Stimulated activated CD4-positive, alpha-beta T cell treated with anti-CD3 and anti-CD28 coated beads, Interleukin-15, amount 100 ng/mL, for 48 hours (primary cell): Measurements from ENCODE around the gene LDLRAD4.
"Not testable (repeated sequence)": the region's sequence is repeated elsewhere in the genome, so short reads cannot be mapped to it uniquely, and the experiment has no call there.

Source experiments
- DNase-seq, 2 donors: peaks; one replicate each; pipeline ENCODE4 v3.0.0-alpha.2; 2020; ENCODE audit warnings: low read depth in 2 of 2

The LDLRAD4 gene

DNA sequence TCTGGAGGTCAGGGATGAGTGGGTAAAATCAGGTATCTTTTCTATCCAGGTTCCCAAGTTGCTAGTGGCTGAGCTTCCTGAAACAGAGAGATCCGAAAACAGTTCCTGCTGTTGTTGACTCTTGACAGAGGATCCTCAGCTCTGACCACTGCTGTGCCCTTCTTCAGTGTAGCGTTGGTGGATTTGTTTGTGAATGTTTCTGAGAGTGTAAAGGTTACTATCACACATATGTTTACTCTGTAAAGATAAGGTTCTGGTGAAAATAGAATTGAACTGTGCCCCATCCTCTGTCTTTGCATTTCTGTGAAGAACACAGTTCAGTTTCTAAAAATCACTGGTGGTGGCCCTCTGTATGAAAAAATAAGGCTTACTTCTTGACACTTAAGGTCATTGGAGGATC is 119.8 kb downstream of the LDLRAD4 start:
- no peak for DNase-seq

DNA sequence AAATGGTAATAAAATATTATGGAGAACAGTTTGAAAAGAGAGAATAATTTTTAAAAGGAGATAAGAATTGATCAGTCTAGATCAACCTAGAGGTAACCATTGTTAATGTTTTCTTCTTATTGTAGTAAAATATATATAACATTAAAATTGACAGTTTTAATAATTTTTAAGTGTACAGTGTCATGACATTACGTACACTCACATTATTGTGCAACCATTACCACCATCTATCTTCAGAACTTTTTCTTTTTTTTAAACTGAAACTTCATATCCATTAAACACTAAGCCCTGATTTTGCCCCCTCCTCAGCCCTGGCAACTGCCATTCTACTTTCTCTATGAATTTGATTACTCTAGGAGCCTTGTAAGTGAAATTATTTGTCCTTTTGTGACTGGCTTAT is 121.1 kb downstream of the LDLRAD4 start:
- no peak for DNase-seq

GRCh38 chr18:13346449-13346848 is 127.9 kb downstream of the LDLRAD4 start:
- not testable (repeated sequence) for DNase-seq

GRCh38 chr18:13353084-13353823 is 134.7 kb downstream of the LDLRAD4 start:
- no peak for DNase-seq

GRCh38 chr18:13354402-13354801 is 135.8 kb downstream of the LDLRAD4 start:
- DNase-seq = no peak

- no peak for DNase-seq
Measured at GRCh38 chr18:13356032-13356431, 137.5 kb downstream of the LDLRAD4 start.

DNA sequence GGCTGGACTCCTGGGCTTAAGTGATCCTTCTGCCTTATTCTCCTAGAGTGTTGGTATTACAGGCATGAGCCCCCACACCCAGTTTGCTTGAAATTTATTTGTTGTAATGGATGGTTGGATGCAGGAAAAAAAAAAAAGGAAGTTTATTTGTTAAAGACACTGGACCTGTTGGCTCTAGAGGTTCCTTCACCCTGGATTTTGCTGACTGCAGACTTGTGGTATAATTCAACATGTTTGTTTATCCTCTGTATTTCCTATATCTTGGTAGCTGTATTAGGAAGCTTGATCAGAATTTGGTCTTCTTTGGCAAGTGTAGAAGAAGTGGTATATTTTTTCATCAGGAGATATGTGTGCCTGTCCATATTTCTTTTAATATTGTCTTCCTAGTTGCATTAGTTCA is 138.7 kb downstream of the LDLRAD4 start:
- no peak for DNase-seq

GRCh38 chr18:13359210-13359609 is 140.7 kb downstream of the LDLRAD4 start:
- DNase-seq = no peak

DNA sequence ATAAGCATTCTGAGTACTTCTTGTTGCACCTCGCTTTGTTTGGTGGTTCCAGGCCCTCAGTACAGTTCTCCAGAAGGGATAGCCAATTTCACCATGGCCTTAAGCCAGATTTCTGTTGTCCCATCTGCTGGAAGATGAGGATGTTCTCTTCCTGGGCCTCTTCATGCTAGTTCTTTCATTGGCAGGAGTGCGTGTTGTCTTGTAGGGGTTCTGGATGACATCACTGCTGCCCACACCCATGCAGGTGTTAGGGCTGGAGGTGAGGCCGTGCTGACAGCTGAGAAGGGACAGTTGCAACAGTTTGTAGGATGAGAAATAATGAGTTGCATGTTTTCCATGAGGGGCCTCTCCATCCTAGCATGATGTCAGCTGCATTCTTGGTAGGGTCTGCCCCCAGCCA is 142.9 kb downstream of the LDLRAD4 start:
- no peak for DNase-seq

GRCh38 chr18:13362051-13362450 is 143.5 kb downstream of the LDLRAD4 start:
- DNase-seq = no peak

DNA sequence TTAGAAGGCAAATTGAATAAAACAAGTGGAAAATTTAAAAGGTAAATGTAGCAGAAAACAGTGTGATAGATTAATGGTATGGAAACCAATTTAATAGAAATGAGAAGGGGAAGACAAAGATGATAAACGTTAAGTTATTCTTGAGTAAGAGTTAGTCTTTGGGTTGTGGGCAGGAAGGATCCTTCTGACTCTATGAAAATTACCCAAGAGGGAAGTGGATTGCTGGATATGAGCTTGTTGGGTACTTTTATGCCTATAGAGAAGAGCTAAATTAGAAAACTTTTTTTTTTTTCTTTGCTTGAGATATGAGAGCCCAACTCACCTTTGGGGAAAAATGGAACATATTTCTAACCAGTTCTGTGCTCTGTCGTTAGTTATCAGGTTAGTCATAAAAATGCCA is 144.0 kb downstream of the LDLRAD4 start:
- no peak for DNase-seq

GRCh38 chr18:13363359-13363758 is 144.8 kb downstream of the LDLRAD4 start:
- no peak for DNase-seq

DNA sequence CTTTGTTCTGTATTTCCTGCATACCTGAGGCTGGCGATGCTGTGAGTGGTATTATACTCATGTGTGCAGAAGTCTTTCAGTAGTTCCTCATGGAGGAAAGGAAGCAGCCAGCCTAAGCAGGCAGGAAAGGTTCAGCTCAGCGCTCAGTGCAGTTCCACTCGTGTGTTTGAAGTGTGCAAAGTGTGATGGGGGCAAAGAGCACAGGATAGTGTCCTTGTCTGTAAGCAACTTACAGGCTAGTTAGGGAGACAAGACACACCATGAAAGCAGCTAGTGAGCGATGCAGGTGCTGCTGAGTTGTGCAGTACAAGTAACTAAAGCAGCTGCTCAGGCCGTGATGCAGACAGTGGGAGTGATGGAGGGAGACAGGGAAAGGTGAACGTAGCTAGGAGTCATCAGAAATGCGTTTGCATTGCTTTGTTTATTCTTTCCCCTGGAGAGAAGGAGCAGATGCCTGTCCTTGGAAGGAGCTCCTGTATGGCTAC is 146.2 kb downstream of the LDLRAD4 start:
- DNase-seq = no peak

DNA sequence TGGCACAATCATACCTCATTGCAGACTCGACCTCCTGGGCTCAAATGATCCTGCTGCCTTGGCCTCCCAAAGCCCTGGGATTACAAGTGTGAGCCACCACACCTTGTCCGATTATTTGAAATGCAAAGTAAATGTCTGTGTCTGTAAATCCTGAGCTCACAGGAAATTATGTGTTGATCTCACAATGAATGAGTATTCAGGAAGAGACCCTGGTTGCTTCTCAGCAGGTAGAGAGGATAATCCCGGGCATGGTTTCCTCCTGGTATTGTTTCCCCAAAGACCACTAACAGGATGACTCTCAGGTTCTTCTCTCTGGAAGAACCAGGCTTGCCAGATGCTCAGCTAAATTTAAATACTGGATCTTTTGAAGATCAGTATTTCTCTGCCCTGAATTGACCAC is 147.6 kb downstream of the LDLRAD4 start:
- DNase-seq = no peak

DNA sequence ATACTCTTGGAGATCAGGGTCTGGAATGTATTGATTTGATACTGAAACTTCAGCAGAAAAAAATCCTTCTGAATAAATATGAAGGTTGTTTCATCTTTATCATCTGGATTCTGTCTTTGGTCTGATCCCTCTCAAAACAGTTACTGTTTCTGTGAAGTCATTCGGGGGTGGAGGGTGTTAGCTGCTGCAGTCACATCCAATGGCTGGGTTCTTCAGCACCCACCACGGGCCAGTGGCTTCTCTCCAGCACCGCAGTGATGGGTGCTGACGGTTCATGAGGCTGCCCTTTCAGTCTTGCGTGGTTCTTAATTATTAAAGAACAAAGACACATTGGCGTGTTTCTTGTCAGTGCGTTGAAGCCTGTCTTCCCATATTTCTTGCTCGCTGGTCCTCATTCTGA is 148.0 kb downstream of the LDLRAD4 start:
- DNase-seq = no peak

GRCh38 chr18:13366962-13367892 is 148.7 kb downstream of the LDLRAD4 start:
- no peak for DNase-seq

DNA sequence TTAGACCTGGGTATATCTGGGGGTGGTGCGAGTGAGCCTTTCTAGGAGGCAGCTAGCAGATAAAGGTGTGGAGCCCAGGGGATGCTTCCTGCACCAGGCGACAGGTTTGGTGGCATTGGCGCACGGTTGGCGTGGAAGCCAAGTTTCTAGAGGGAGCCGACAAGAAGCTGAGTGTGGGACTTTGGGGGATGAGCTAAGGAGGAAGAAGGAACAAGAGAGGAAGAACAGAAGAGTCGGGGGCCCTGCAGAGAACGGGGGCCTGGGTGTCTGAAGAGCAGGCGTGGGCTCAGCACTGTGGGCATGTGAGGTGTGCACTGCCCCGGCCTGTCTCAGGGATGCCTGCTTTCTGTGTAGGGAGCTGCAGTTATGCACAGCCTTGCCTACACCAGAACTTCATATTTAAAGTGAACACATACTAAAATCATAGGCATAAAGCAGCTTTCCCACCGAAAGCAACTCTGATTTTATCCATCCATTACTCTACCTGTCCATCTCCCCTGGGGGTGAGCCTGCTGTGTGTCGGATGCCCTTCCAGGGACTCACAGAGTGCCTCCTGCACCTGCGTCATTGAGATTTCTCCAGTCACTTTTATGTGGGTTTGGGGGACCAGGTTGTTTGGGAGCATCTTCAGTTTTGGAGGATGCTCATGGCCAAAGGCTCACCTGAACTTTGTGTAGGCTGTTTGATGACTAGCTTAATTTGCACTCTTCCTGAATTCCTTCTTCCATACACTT is 149.7 kb downstream of the LDLRAD4 start:
- DNase-seq = no peak

DNA sequence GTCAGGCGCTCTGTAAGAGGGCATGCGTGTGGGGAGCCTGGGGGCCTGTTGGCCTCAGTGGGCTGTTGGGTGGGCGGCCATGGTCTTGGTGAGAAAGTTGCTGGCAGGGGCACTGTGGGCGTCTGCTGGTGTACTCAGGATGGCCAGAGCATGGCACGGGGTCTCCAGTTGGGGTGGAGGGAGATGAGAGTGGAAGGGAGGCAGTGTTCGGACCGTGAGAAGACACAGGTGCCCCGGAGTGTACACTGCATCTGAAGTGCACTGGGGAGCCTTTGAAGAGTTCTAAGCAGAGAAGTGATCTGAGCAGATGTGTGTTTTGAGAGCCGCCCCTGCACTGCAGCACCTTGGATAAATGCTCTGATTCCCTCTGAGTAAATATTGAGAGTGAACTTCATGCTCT is 150.8 kb downstream of the LDLRAD4 start:
- no peak for DNase-seq

DNA sequence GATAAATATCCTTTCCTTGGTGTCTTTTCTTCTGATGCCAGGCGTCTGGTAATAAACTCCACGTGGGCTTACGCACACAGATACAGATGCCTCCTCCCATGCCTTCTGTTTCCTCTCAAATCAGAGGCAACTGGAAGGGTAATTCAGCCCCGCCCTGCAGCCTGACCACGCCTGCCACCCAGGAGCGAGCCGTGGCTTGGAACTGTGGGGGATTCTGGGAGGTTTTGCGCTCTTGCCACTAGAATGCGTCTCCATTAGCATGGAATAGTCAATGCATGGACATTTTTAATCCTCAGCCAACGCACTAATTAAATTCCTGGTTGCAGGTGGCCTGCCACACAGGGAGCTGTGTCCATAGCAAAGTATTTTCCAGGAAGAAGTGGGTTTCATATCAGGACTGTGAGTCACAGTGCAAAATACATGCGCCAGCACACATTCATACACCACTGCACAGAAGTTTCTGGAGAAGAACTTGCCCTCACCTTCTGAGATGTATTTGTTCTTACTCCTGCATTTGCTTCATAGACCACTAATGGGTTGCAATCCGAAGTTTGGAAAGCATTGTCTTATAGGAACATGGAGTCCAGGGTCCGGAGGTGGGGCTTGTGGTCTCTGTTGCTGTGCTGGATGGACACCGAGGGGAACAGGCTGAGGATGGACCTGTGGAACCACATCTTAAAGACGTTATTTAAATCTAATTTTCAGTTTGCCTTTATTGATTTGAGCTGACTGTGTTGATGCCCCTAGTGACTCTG is 151.4 kb downstream of the LDLRAD4 start:
- no peak for DNase-seq

- no peak for DNase-seq
Measured at GRCh38 chr18:13370995-13371625, 152.6 kb downstream of the LDLRAD4 start.
